Left lung (tissue), 10 donors: ENCODE data around the gene DOP1B. TPM values are rescaled to one million over a fixed set of nuclear protein-coding genes. Genes with fewer than 3 reads are reported as not detected.

Source experiments
- ATAC-seq: fragments of 200-7000 bp; cut with Tn5 transposase; one replicate; pipeline ENCODE4 v1.9.1; 2020; ENCODE audit warnings: moderate library complexity
- DNase-seq, 4 donors: peaks; one replicate each; pipeline ENCODE4 v3.0.0-alpha.2; 2013 to 2020
- H3K27ac ChIP-seq, 2 donors: fragments of 200-600 bp; sonication (generic) in 1 of 2; one replicate each; pipeline versions ENCODE4 v1.5.0 to v1.8.0; 2020 to 2021
- H3K27me3 ChIP-seq, 2 donors: fragments of 200-600 bp; sonication (generic) in 1 of 2; one replicate each; pipeline versions ENCODE4 v1.5.0 to v1.8.0; 2020 to 2021
- H3K36me3 ChIP-seq, 2 donors: fragments of 200-600 bp; sonication (generic) in 1 of 2; one replicate each; pipeline versions ENCODE4 v1.5.0 to v1.8.0; 2020 to 2021
- H3K4me1 ChIP-seq, 2 donors: fragments of 200-600 bp; one replicate each; pipeline ENCODE4 v1.8.0; 2021
- H3K4me3 ChIP-seq, 2 donors: fragments of 200-600 bp; sonication (generic) in 1 of 2; one replicate each; pipeline versions ENCODE4 v1.5.0 to v1.8.0; 2020 to 2021; ENCODE audit warnings: mild to moderate bottlenecking in 1 of 2
- H3K9me3 ChIP-seq, 2 donors: fragments of 200-600 bp; sonication (generic) in 1 of 2; one replicate each; pipeline versions ENCODE4 v1.5.0 to v1.8.0; 2020 to 2021
- intact Hi-C, 2 donors: fragments of 100-400 bp; cut with DNase I; formaldehyde crosslinking; loops; one replicate each; pipeline versions ENCODE4 v1.11.2 to v1.14.2; 2022
- polyA plus RNA-seq, 6 donors: library from polyadenylated mRNA; unstranded; fragments of 120-200 nt; gene quantifications; one replicate each; pipeline ENCODE4 v1.2.1, GENCODE V29; 2013; ENCODE audit not compliant: insufficient read length in 6 of 6
- total RNA-seq, 2 donors: library from RNA; stranded (reverse); fragmentation: NEBNext Ultra II Directional; extraction: Animal tissue kit (Norgen Biotek cat#: 25700); gene quantifications; one replicate each; pipeline ENCODE4 v1.2.1, GENCODE V29; 2021
- TF ChIP-seq, protein P1 (sequence below), 2 donors: fragments of 200-600 bp; sonication (generic) in 1 of 2; IDR thresholded peaks; one replicate each; pipeline versions ENCODE4 v1.5.0 to v1.8.0; 2021; ENCODE audit warnings: antibody characterized with exemption in 2 of 2
- donor health status: DM: no; HTN: yes; CAD: no.
- donor health status: DM: no; HTN: no; CAD: no.

DOP1B gene
- total and polyA plus RNA-seq, 8 donors, result 6.0 to 29.6 (median 7.7) TPM

DNA sequence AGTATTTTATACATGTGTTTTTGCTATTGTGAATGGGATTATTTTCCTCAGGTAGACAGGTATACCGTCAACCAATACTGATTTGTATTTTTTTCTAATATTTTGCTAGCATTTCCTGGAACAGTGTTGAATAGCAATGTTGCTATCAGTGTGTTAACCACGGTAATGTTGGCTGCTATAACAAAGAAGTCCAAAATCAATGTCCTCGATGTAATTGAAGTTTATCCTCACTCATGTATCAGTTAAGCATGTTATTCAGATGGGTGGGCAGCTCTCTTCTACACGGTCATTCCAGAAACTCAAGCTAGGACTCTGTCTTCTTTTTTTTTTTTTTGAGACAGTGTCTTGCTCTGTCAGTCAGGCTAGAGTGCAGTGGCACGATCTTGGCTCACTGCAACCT is 24.3 kb downstream of the DOP1B start:
- TF ChIP-seq, protein P1, sequence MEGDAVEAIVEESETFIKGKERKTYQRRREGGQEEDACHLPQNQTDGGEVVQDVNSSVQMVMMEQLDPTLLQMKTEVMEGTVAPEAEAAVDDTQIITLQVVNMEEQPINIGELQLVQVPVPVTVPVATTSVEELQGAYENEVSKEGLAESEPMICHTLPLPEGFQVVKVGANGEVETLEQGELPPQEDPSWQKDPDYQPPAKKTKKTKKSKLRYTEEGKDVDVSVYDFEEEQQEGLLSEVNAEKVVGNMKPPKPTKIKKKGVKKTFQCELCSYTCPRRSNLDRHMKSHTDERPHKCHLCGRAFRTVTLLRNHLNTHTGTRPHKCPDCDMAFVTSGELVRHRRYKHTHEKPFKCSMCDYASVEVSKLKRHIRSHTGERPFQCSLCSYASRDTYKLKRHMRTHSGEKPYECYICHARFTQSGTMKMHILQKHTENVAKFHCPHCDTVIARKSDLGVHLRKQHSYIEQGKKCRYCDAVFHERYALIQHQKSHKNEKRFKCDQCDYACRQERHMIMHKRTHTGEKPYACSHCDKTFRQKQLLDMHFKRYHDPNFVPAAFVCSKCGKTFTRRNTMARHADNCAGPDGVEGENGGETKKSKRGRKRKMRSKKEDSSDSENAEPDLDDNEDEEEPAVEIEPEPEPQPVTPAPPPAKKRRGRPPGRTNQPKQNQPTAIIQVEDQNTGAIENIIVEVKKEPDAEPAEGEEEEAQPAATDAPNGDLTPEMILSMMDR (IDR thresholded peaks at IDR 0.05), result no peak
- Histone ChIP-seq H3K27ac (peak overlapping the region in 1 of 2 donors; percentile 28), H3K4me3 (no peak overlapping the region), H3K27me3 (no peaks in the 10 kb centered on the region), H3K4me1 (peaks cover 0 to 55% of the 10 kb centered on the region in 2 donors), H3K36me3 (no peaks in the 10 kb centered on the region), H3K9me3 (no peaks in the 10 kb centered on the region)
- no peak for ATAC-seq
- DNase-seq, result no peak
- intact Hi-C loops, result no loop called here

DNA sequence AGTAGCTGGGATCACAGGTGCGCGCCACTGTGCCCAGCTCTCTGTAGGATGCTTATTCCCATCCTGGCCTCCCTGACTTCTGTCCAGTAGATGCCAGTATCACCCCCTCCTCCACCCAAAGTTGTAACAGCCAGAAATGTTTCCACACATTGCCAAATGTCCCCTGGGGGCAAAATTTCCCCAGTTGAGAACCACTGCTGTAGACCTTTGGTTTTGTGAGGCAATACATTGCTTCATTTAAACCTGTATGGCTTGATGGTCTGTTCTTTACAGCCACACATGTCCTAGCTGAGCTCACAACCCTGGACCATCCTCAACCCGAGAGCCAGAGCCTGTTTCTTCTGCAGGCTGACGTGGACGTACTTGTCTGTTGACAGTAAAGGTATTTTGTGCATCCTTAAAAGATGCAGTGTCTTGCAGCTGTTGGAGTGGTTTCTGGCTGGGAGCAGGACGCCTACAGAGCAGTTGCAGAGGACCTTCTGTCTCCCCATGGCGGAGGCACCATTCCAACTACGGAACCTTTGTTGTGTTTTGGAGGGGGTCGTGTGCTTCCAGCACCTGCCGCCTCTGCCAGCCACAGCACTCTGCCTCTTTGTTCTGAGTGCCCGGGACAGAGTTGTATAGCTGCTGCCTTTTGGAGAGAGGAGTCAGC is 26.6 kb downstream of the DOP1B start:
- TF ChIP-seq, protein P1 (IDR thresholded peaks at IDR 0.05), result no peak
- no peak overlapping the region for H3K4me3 ChIP-seq
- no peaks in the 10 kb centered on the region for H3K27me3 ChIP-seq
- ATAC-seq, result no peak
- DNase-seq, result no peak
- H3K9me3 ChIP-seq, result no peaks in the 10 kb centered on the region
- H3K36me3 ChIP-seq, result no peaks in the 10 kb centered on the region
- H3K4me1 ChIP-seq, result peaks cover under 1 to 55% of the 10 kb centered on the region in 2 donors
- H3K27ac ChIP-seq, result no peak overlapping the region
- intact Hi-C loops, result no loop called here

DNA sequence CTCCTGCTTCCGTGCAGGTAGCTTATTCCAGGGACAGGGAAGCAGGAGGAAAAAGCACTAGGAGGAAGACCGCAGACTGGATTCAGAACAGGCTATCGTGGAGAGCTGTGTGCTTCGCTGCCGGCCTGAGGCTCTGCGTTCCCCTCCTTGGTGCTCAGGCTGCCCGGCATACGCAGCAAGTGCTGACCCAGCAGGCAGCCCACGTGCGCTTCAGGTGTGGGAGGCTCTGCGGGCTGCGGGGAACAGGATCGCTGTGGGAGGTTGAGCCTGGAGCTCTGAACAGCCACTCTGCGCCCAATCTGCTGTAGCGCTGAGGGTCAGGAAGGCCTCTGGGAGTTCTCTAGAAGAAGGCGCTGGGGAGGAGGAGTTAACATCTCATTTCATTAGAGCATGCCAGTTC is 27.9 kb downstream of the DOP1B start:
- Histone ChIP-seq H3K27me3 (no peaks in the 10 kb centered on the region), H3K27ac (no peak overlapping the region), H3K4me1 (peaks cover 8 to 62% of the 10 kb centered on the region in 2 donors), H3K4me3 (no peak overlapping the region), H3K36me3 (no peaks in the 10 kb centered on the region), H3K9me3 (no peaks in the 10 kb centered on the region)
- intact Hi-C loops, result no loop called here
- DNase-seq (no peak), ATAC-seq (no peak)
- TF ChIP-seq, protein P1 (IDR thresholded peaks at IDR 0.05), result no peak

DNA sequence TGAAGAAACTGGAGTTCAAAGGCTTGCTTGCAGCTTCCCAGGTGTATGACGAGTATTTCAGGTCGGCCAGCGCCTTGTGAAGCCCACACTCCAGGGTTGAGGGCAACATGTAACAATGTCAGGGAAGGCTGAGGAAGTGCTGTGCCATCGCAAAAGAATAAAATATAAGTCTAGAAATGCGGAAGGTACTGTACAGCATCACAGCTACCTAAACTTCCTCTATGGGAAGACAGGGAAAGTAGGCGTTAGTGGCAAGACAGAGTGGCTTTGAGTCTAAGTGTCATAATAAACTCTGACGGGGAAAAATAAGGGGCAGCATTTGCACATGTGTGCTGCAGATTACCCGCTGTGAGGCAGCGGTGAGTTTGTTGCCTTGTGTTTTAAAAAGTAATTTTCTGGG is 28.9 kb downstream of the DOP1B start:
- ATAC-seq, result no peak
- intact Hi-C loops, result no loop called here
- Histone ChIP-seq H3K36me3 (no peaks in the 10 kb centered on the region), H3K4me3 (no peak overlapping the region), H3K27ac (peak overlapping the region in 1 of 2 donors; percentile 58), H3K9me3 (no peaks in the 10 kb centered on the region), H3K27me3 (no peaks in the 10 kb centered on the region), H3K4me1 (peaks cover 8 to 64% of the 10 kb centered on the region in 2 donors)
- no peak for DNase-seq
- TF ChIP-seq, protein P1 (IDR thresholded peaks at IDR 0.05), result no peak

DNA sequence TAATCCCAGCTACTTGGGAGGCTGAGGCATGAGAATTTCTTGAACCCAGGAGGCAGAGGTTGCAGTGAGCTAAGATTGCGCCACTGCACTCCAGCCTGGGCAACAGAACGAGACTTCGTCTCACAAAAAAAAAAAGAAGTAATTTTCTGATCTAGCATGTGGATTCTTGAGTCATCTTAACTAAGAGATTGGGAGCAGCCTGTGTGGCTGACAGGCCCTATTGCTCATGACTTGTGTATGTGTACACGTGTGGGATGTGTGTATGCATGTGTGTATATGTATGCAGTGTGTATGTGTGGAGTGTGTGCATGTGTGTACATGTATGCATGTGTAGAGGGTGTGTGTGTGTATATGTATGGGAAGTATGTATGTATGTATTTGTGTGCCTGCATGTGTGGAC is 29.5 kb downstream of the DOP1B start:
- ATAC-seq, result no peak
- intact Hi-C loops, result no loop called here

More for the DNA sequence above, 29.5 kb downstream of the DOP1B start:
- H3K9me3 ChIP-seq, result no peaks in the 10 kb centered on the region
- H3K4me1 ChIP-seq, result peaks cover 8 to 64% of the 10 kb centered on the region in 2 donors
- DNase-seq, result no peak
- no peak overlapping the region for H3K4me3 ChIP-seq
- no peaks in the 10 kb centered on the region for H3K36me3 ChIP-seq
- no peaks in the 10 kb centered on the region for H3K27me3 ChIP-seq
- peak overlapping the region in 1 of 2 donors; percentile 58 for H3K27ac ChIP-seq
- TF ChIP-seq, protein P1 (IDR thresholded peaks at IDR 0.05), result no peak
